K562 (cell line): ENCODE results near the gene SYNE2.

Experiments used
- ATF7 ChIP-seq: fragments of 450-650 bp; IDR thresholded peaks from 2 replicates; pipeline ENCODE4 v1.7.1; 2014; ENCODE audit warnings: mild to moderate bottlenecking, moderate library complexity
- CTCF ChIP-seq, 3 experiments: IDR thresholded peaks in 2 of 3; conservative IDR thresholded peaks in 1 of 3; 2 replicates each; pipeline ENCODE4 v1.5.1; 2011 to 2012; ENCODE audit warnings: low read length in 3 of 3, mild to moderate bottlenecking in 3 of 3, control low read depth in 2 of 3, improper control_type of control experiment in 1 of 3, inconsistent platforms in 1 of 3, low read depth in 1 of 3, mixed read lengths in 1 of 3, moderate library complexity in 1 of 3; ENCODE audit not compliant: insufficient read depth in 2 of 3
- DPF2 ChIP-seq: fragments of 450-650 bp; IDR thresholded peaks from 2 replicates; pipeline ENCODE4 v1.6.1; 2016
- ZNF518B ChIP-seq: fragments of 250-450 bp; sonication (Bioruptor Pico); IDR thresholded peaks from 2 replicates; pipeline ENCODE4 v1.5.0; 2021; ENCODE audit warnings: mild to moderate bottlenecking, moderate library complexity
- TF ChIP-seq, protein P1 (sequence below): fragments of 250-450 bp; sonication (Bioruptor Pico); IDR thresholded peaks from 2 replicates; pipeline ENCODE4 v1.8.0; 2021; ENCODE audit warnings: mild to moderate bottlenecking, moderate library complexity

DNA sequence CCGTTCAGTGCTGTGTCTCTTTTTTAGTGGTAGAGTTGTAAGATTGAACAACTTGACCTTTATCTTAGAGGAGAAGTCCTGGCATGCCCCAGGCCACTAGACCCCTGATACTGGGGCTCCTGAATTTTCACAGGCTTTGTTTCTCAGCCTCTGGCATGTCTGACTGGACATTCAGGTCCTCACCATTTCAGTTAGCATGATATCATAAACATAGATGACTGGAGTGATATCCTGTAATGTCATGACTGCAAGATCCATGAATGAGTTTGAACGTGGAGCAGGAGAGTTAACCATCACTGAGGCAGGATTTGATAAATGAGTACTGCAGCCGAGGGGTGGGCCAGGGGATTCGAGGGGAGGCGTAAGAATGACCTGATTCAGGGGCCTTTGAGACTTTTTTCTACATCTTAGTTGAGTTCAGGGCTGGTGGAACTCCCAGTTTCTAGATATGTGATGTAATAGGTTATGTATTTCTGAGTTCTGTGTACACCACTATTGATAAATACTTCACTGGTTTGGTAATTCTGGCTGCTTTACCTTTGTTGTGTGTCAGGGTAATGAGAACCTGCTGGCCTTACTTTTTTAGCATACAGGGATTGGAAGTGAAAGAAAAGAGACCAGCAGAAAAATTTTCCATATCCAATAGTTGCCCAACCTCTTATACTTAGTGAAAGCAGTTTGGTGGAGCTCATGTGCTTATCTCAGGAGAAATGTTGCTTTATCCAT, 217.0 kb downstream of the SYNE2 start:
- TF ChIP-seq DPF2 (no peak), CTCF (IDR thresholded peaks at IDR 0.05 in 2 of 3, conservative IDR thresholded peaks at IDR 0.05 in 1 of 3; ENCODE audit: insufficient read depth in 2 of 3, low read depth in 1 of 3, low read length in 3 of 3) (no peak), ZNF518B (CRISPR knock-in tag) (no peak), ATF7 (no peak)
- TF ChIP-seq, protein P1, sequence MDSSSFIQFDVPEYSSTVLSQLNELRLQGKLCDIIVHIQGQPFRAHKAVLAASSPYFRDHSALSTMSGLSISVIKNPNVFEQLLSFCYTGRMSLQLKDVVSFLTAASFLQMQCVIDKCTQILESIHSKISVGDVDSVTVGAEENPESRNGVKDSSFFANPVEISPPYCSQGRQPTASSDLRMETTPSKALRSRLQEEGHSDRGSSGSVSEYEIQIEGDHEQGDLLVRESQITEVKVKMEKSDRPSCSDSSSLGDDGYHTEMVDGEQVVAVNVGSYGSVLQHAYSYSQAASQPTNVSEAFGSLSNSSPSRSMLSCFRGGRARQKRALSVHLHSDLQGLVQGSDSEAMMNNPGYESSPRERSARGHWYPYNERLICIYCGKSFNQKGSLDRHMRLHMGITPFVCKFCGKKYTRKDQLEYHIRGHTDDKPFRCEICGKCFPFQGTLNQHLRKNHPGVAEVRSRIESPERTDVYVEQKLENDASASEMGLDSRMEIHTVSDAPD (CRISPR knock-in tag), result no peak
